Heart right ventricle (tissue), 16 donors: Measurements from ENCODE around the gene BDH1. TPM values are rescaled to one million over a fixed set of nuclear protein-coding genes. Genes with fewer than 3 reads are reported as not detected.

Experiments
- ATAC-seq, 8 donors: fragments of 200-7000 bp; cut with Tn5 transposase; one replicate each; pipeline ENCODE4 v1.9.1; 2020; ENCODE audit warnings: mild to moderate bottlenecking in 8 of 8, moderate library complexity in 8 of 8, moderate number of reproducible peaks in 1 of 8
- DNase-seq, 2 donors: peaks; one replicate each; pipeline ENCODE4 v3.0.0-alpha.2; 2020
- H3K27ac ChIP-seq, 10 donors: fragments of 200-600 bp; sonication (generic) in 2 of 10; one replicate each; pipeline versions ENCODE4 v1.5.0 to v1.8.0; 2020 to 2022; ENCODE audit warnings: mild to moderate bottlenecking in 3 of 10
- H3K27me3 ChIP-seq, 7 donors: fragments of 200-600 bp; one replicate each; pipeline ENCODE4 v1.8.0; 2021 to 2022; ENCODE audit warnings: mild to moderate bottlenecking in 2 of 7
- H3K36me3 ChIP-seq, 9 donors: fragments of 200-600 bp; sonication (generic) in 1 of 9; one replicate each; pipeline versions ENCODE4 v1.5.0 to v1.8.0; 2020 to 2022; ENCODE audit warnings: mild to moderate bottlenecking in 2 of 9
- H3K4me1 ChIP-seq, 9 donors: fragments of 200-600 bp; sonication (generic) in 1 of 9; one replicate each; pipeline versions ENCODE4 v1.5.0 to v1.8.0; 2020 to 2022; ENCODE audit warnings: mild to moderate bottlenecking in 4 of 9
- H3K4me3 ChIP-seq, 10 donors: fragments of 200-600 bp; sonication (generic) in 2 of 10; one replicate each; pipeline versions ENCODE4 v1.5.0 to v1.8.0; 2020 to 2022; ENCODE audit warnings: mild to moderate bottlenecking in 7 of 10, moderate library complexity in 2 of 10
- H3K9me3 ChIP-seq, 11 donors: fragments of 200-600 bp in 10 of 11; sonication (generic) in 2 of 11; one replicate each; pipeline versions ENCODE4 v1.5.0 to v1.8.0; 2013 to 2022; ENCODE audit warnings: mild to moderate bottlenecking in 2 of 11, control low read depth in 1 of 11, moderate library complexity in 1 of 11
- WGBS, 2 donors: extraction: QIAGEN DNeasy Blood & Tissue Kit; methylation state at CpG; one replicate each; pipeline ENCODE4 v1.1.7; 2013; ENCODE audit warnings: inconsistent platforms in 1 of 2; 5-methylcytosine and 5-hydroxymethylcytosine counted together
- intact Hi-C, 10 donors: fragments of 100-400 bp; cut with DNase I; formaldehyde crosslinking; loops; one replicate each; pipeline versions ENCODE4 v1.11.1 to v1.14.2; 2022
- polyA plus RNA-seq, 2 donors: library from polyadenylated mRNA; stranded (reverse); fragments of 200-250 nt; gene quantifications; one replicate each; pipeline ENCODE4 v1.2.3, GENCODE V29; 2013
- total RNA-seq, 10 donors: library from RNA; stranded (reverse); fragmentation: NEBNext Ultra II Directional in 3 of 10; extraction: Animal tissue kit (Norgen Biotek cat#: 25700) in 3 of 10; gene quantifications; one replicate each; pipeline versions ENCODE4 v1.2.1 to v1.2.4, GENCODE V29; 2021 to 2023
- TF ChIP-seq, protein P1 (sequence below), 9 donors: fragments of 200-600 bp; sonication (generic) in 2 of 9; IDR thresholded peaks; one replicate each; pipeline versions ENCODE4 v1.5.0 to v1.8.0; 2021 to 2022; ENCODE audit warnings: antibody characterized with exemption in 9 of 9, mild to moderate bottlenecking in 5 of 9, moderate library complexity in 1 of 9
- donor health status: Arrhythmogenic right ventricular cardiomyopathy.
- donor health status: ischemic (EF 13 %, LVEDD 7.1; RV severe dilation, severe dysfunction).
- donor health status: healthy with polysubstance abuse.
- donor health status: DM: no; HTN: yes; CAD: no.
- donor health status: DM: no; HTN: no; CAD: no.
- donor health status: ischemic (EF 25% LVEDD 6.9; RV normal size, moderate dysfunction).
- donor health status: ischemic (EF 25% LVEDD 5.7; RV mildly dilated, moderate dysfunction).
- donor health status: healthy.
- donor health status: DM: yes; HTN: yes; CAD: no.
- donor health status: Ischemic cardiomyopathy.
- donor health status: ischemic (EF 35%, LVEDD 5.7; RV mildly dilated, moderate dysfunction).
- donor health status: nonischemic (EF 11% LVEDD 7.7; RV severe dilation, severe dysfunction).
- donor health status: DM: yes; HTN: yes; CAD: no.
- donor health status: PGD.
- donor health status: ischemic (EF 29% LVEDD 5.4; RV normal size, mild dysfunction).
- donor health status: nonischemic (EF 23%, LVEDD 6.1; RV moderate dilation, normal function).

BDH1 gene
- total and polyA plus RNA-seq, 12 donors: 9.6 to 144 (median 78.0) TPM

DNA sequence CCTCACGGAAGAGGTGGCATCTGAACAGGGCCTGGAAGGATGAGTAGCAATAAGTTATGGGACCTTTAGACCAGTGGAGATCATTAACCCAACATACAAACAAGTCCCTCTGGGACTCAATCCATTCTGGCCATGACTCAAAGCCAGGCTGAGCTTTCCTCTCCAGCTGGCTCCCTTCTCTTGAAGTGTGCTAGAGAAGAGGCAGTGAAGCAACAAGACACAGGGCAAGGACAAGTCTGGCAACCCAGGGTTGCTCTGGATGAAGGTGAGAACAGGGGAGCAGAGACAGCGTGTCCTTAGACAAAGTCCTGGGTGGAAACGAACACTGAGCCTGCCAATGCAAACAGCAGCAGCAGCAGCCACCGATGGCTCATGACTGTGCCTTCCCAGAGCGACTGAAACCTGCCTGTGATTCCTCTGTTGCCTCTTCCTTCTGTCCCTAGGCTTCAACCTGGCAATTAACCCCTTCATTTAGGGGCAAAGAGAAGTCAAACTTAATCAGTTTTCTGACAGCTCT lies 86.8 kb downstream of the BDH1 start:
- DNase-seq: no peak
- Histone ChIP-seq H3K27me3 (peaks cover 0 to 16% (median 0%) of the 10 kb centered on the region in 7 donors), H3K4me3 (no peak overlapping the region), H3K9me3 (no peaks in the 10 kb centered on the region), H3K27ac (no peak overlapping the region), H3K4me1 (peaks cover 0 to 26% (median 0%) of the 10 kb centered on the region in 9 donors), H3K36me3 (no peaks in the 10 kb centered on the region)
- TF ChIP-seq, protein P1, sequence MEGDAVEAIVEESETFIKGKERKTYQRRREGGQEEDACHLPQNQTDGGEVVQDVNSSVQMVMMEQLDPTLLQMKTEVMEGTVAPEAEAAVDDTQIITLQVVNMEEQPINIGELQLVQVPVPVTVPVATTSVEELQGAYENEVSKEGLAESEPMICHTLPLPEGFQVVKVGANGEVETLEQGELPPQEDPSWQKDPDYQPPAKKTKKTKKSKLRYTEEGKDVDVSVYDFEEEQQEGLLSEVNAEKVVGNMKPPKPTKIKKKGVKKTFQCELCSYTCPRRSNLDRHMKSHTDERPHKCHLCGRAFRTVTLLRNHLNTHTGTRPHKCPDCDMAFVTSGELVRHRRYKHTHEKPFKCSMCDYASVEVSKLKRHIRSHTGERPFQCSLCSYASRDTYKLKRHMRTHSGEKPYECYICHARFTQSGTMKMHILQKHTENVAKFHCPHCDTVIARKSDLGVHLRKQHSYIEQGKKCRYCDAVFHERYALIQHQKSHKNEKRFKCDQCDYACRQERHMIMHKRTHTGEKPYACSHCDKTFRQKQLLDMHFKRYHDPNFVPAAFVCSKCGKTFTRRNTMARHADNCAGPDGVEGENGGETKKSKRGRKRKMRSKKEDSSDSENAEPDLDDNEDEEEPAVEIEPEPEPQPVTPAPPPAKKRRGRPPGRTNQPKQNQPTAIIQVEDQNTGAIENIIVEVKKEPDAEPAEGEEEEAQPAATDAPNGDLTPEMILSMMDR (IDR thresholded peaks at IDR 0.05): no peak
- 53 to 68% methylated on average over 5 of the region's 5 CpGs for WGBS, 2 donors
- ATAC-seq: peak in 1 of 8 donors; percentile 40
- intact Hi-C loops: no loop called here

DNA sequence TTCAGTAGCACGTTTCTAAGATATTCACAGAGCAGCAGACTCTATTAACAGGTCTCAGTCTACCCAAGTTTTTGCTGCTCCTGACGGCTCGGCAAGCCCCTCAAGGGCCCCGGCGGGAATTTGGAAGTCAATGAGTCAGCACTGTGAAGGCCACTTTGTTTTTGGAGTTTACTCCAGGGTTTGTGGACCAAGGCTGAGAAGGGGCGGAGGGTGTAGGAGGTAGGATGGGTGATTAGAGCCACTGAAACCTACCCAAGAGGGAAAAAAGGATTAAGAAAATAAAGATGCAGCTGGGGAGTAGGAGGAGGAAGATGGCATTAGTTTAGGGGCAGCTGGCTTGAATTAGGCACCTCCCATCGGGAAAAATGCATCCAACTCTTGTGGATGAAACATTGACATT lies 87.6 kb downstream of the BDH1 start:
- WGBS, 2 donors: 84 to 86% methylated on average over 7 of the region's 7 CpGs
- H3K4me3 ChIP-seq: no peak overlapping the region
- DNase-seq (no peak), ATAC-seq (peak in 1 of 8 donors; percentile 20)
- intact Hi-C loops: no loop called here
- H3K4me1 ChIP-seq: peaks cover 0 to 26% (median 0%) of the 10 kb centered on the region in 9 donors
- H3K36me3 ChIP-seq: no peaks in the 10 kb centered on the region
- H3K27me3 ChIP-seq: peaks cover 0 to 16% (median 0%) of the 10 kb centered on the region in 7 donors
- no peak overlapping the region for H3K27ac ChIP-seq
- TF ChIP-seq, protein P1 (IDR thresholded peaks at IDR 0.05): no peak
- H3K9me3 ChIP-seq: no peaks in the 10 kb centered on the region

DNA sequence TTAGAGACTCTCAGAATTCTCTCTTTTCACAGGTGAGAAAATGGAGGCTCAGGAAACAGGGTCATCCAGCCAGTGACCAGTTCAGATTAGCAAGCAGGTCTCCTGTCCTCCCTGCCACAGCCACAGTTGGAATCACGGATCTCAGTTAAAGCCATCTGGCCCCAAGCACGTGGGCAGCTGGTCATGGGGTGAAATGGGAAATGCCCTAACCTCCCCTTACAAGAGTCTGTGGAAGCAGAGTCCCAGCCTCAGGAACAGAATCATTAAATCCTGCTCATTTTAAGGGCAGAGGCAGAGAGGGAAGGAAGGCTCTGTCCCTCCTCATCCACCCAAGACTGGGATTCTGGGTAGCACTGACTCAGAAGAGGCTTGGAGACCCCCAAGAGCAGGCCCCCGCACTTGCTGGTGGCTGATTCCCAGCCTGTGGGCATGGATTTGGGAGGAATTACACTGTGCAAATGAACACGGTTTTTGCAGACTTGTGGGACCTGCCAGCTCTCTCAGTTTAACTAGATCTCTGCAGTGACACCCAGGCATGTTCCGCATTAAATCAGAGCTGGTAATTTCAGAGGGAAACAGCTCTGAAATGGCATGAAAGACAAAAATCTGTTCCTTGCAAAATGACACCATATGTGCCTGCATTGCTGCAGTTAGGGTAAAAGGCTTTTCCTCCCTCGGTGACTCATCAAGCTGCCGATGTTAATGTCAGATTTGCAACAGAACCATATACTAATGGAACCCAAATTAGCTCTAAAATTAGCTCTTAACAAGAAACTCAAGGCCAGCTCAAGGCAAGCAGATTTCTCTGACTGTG lies 89.0 kb downstream of the BDH1 start:
- DNase-seq (no peak), ATAC-seq (peak in 3 of 8 donors; percentile 24 to 49 (median 32))
- Histone ChIP-seq H3K27ac (peak overlapping the region in 2 of 10 donors; percentile 1 to 39), H3K27me3 (peaks cover 0 to 16% (median 0%) of the 10 kb centered on the region in 7 donors), H3K9me3 (no peaks in the 10 kb centered on the region), H3K4me3 (no peak overlapping the region), H3K4me1 (peaks cover 0 to 21% (median 0%) of the 10 kb centered on the region in 9 donors), H3K36me3 (no peaks in the 10 kb centered on the region)
- intact Hi-C loops: no loop called here
- 43 to 56% methylated on average over 7 of the region's 7 CpGs for WGBS, 2 donors
- TF ChIP-seq, protein P1 (IDR thresholded peaks at IDR 0.05): no peak

DNA sequence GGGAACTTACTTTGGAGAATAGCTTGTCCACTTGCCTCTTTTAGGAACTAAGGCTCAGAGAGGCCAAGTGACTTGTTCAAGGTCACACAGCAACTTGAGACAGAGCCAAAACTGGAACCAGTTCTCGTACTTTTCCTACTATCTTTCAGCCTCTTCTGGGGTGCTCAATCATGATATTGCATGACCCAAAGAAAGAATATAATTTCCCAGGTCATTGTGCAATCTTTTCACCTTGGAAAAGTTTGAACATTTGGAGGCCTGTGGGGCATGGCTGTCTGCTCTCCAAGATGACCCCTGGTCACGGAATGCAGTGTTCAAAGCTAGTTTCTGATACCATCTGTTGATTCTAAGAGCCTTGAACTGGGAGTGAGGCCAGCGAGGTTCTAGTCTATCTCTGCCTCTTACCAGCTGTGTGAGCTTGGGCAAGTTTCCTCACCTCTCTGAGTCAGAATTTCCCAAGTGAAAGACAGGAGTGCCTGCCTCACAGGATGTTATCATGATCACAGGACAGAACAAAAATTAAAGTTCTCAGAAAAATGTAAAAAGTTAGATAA lies 89.7 kb downstream of the BDH1 start:
- Histone ChIP-seq H3K27ac (no peak overlapping the region), H3K4me3 (no peak overlapping the region), H3K9me3 (no peaks in the 10 kb centered on the region), H3K27me3 (peaks cover 0 to 16% (median 0%) of the 10 kb centered on the region in 7 donors), H3K36me3 (no peaks in the 10 kb centered on the region), H3K4me1 (peaks cover 0 to 21% (median 0%) of the 10 kb centered on the region in 9 donors)
- intact Hi-C loops: no loop called here
- ATAC-seq: peak in 2 of 8 donors; percentile 14 to 37
- WGBS, 2 donors: 74 to 80% methylated on average over 3 of the region's 3 CpGs
- no peak for DNase-seq
- TF ChIP-seq, protein P1 (IDR thresholded peaks at IDR 0.05): no peak
